B cell (primary cell): ENCODE measurements around the gene PRSS36.

Source experiments
- EZH2 ChIP-seq: IDR thresholded peaks from 2 replicates; pipeline ENCODE4 v1.6.1; 2012; ENCODE audit warnings: borderline replicate concordance, low read depth, mild to moderate bottlenecking, moderate library complexity, low read length; ENCODE audit not compliant: insufficient read depth, poor library complexity, severe bottlenecking
- TF ChIP-seq, protein P1 (sequence below): fragments of 200-600 bp; IDR thresholded peaks from one replicate; pipeline ENCODE4 v1.8.0; 2022; ENCODE audit warnings: antibody characterized with exemption, mild to moderate bottlenecking

DNA sequence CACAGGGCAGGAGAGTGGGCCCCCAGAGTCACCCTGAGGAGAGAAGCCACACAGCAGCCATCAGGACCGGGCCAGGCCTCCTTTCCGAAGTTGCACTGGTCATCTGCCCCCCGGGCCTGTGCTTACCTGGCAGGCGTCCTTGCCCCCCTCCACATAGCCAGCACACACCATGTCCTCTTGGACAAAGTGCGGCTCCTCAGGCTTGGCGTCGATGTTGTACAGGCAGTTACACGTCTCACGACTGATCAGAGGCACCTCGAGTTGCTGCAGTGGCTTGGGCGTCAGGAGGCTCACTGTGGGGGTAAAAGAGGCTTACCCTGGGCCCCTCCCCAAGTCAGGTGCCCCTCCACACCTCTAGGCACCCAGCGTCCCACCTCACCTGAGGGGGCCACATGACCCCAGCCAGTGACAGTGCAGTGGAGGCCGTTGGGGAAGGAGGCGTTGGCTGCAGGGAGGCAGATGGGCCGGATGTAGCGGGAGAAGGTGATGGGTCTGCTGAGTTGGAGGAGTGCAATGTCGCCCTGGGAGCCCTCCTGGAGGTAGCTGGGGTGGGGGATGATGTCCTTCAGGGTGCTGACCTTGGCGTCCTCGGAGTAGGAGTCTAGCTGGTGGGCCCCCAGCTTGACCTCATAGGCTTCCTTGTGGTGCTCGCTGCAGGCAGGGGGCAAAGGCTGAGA is 17.4 kb downstream of the PRSS36 start:
- TF ChIP-seq, protein P1, sequence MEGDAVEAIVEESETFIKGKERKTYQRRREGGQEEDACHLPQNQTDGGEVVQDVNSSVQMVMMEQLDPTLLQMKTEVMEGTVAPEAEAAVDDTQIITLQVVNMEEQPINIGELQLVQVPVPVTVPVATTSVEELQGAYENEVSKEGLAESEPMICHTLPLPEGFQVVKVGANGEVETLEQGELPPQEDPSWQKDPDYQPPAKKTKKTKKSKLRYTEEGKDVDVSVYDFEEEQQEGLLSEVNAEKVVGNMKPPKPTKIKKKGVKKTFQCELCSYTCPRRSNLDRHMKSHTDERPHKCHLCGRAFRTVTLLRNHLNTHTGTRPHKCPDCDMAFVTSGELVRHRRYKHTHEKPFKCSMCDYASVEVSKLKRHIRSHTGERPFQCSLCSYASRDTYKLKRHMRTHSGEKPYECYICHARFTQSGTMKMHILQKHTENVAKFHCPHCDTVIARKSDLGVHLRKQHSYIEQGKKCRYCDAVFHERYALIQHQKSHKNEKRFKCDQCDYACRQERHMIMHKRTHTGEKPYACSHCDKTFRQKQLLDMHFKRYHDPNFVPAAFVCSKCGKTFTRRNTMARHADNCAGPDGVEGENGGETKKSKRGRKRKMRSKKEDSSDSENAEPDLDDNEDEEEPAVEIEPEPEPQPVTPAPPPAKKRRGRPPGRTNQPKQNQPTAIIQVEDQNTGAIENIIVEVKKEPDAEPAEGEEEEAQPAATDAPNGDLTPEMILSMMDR, result no peak
- no peak for TF ChIP-seq EZH2
